H1 (cell line): ENCODE results near the gene MAGI1. TPM values are rescaled to one million over a fixed set of nuclear protein-coding genes. Genes with fewer than 3 reads are reported as not detected.

Experiments used
- CTCF ChIA-PET: fragments of 300-600 bp; sonication (Branson Sonifier 250); formaldehyde crosslinking; loops from one replicate; lab custom pipeline; 2021; ENCODE audit not compliant: partially characterized antibody; lab: Charles Lee
- POLR2A ChIA-PET: fragments of 300-600 bp; sonication (Branson Sonifier 250); formaldehyde crosslinking; loops from one replicate; lab custom pipeline; 2021; ENCODE audit warnings: inconsistent platforms; ENCODE audit not compliant: partially characterized antibody; lab: Charles Lee
- DNase-seq, 2 experiments: peaks; one replicate each; pipeline versions ENCODE4 v3.0.0 to v3.0.0-alpha.2; 2010 to 2022; ENCODE audit warnings: low spot score in 2 of 2, low read depth in 1 of 2, mixed read lengths in 1 of 2
- FAIRE-seq: peaks from 2 replicates; lab custom pipeline; 2011; peaks lifted over from hg19 to GRCh38; lab: Jason Lieb, UNC
- H2AFZ ChIP-seq: 2 replicates; pipeline ENCODE4 v1.8.1; 2012; ENCODE audit warnings: low read length, inconsistent platforms
- H2AK5ac ChIP-seq: 2 replicates; pipeline ENCODE4 v1.6.1; 2013; ENCODE audit warnings: low read depth, low read length
- H2BK120ac ChIP-seq: replicated peaks from 2 replicates; pipeline ENCODE3; 2013; ENCODE audit warnings: low read depth, low read length, inconsistent platforms
- H2BK12ac ChIP-seq: 2 replicates; pipeline ENCODE4 v1.6.1; 2013; ENCODE audit warnings: low read depth, low read length
- H2BK15ac ChIP-seq: 2 replicates; pipeline ENCODE4 v1.6.1; 2013; ENCODE audit warnings: low read length
- H2BK20ac ChIP-seq: 2 replicates; pipeline ENCODE4 v1.6.1; 2013; ENCODE audit warnings: low read length
- H2BK5ac ChIP-seq: 2 replicates; pipeline ENCODE4 v1.6.1; 2013; ENCODE audit warnings: low read depth, low read length
- H3K14ac ChIP-seq: 2 replicates; pipeline ENCODE4 v1.6.1; 2013; ENCODE audit warnings: inconsistent platforms; ENCODE audit not compliant: insufficient read length
- H3K18ac ChIP-seq: 2 replicates; pipeline ENCODE4 v1.6.1; 2013; ENCODE audit warnings: low read length; ENCODE audit errors: extremely low read depth
- H3K23ac ChIP-seq: 2 replicates; pipeline ENCODE4 v1.6.1; 2013; ENCODE audit warnings: inconsistent platforms; ENCODE audit not compliant: insufficient read length
- H3K23me2 ChIP-seq: 2 replicates; pipeline ENCODE4 v1.6.1; 2013; ENCODE audit warnings: low read depth, low read length
- H3K27ac ChIP-seq: 2 replicates; pipeline ENCODE4 v1.6.1; 2011; ENCODE audit warnings: low read depth, low read length, inconsistent platforms
- H3K27me3 ChIP-seq, 4 experiments: replicated peaks in 1 of 4; 1 replicate in 1 of 4; 2 replicates in 3 of 4; pipeline versions ENCODE4 v1.6.1 to v1.8.1; 2011 to 2013; ENCODE audit warnings: low read length in 3 of 4, mild to moderate bottlenecking in 3 of 4, inconsistent platforms in 2 of 4, mixed read lengths in 2 of 4, moderate library complexity in 1 of 4; ENCODE audit not compliant: control insufficient read depth in 3 of 4, insufficient read depth in 3 of 4; ENCODE audit errors: extremely low read depth in 1 of 4
- H3K36me3 ChIP-seq, 4 experiments: 2 replicates each; pipeline versions ENCODE4 v1.6.1 to v1.8.1; 2011 to 2013; ENCODE audit warnings: mild to moderate bottlenecking in 4 of 4, low read length in 3 of 4, moderate library complexity in 2 of 4, control low read depth in 1 of 4, inconsistent platforms in 1 of 4; ENCODE audit not compliant: insufficient read depth in 4 of 4, control insufficient read depth in 2 of 4
- H3K4ac ChIP-seq: replicated peaks from 2 replicates; pipeline ENCODE3; 2013; ENCODE audit warnings: low read length, low read depth, mixed read lengths, inconsistent platforms; ENCODE audit not compliant: insufficient read length
- H3K4me1 ChIP-seq, 4 experiments: replicated peaks in 1 of 4; 1 replicate in 1 of 4; 2 replicates in 3 of 4; pipeline versions ENCODE4 v1.6.1 to v1.8.1; 2011 to 2013; ENCODE audit warnings: low read length in 3 of 4, inconsistent platforms in 2 of 4, mixed read lengths in 1 of 4; ENCODE audit not compliant: insufficient read depth in 4 of 4, control insufficient read depth in 3 of 4
- H3K4me2 ChIP-seq, 2 experiments: 2 replicates each; pipeline versions ENCODE4 v1.6.1 to v1.8.1; 2011 to 2013; ENCODE audit warnings: low read depth in 2 of 2, low read length in 2 of 2, control low read depth in 1 of 2, inconsistent platforms in 1 of 2, mild to moderate bottlenecking in 1 of 2; ENCODE audit not compliant: insufficient read depth in 1 of 2
- H3K4me3 ChIP-seq, 4 experiments: fragments of 200-600, 300-600 bp in 1 of 4; sonication (generic), shearing (Covaris generic), sonication (Bioruptor Twin) in 1 of 4; 2 replicates each; pipeline versions ENCODE4 v1.5.1 to v1.8.1; 2011 to 2016; ENCODE audit warnings: low read length in 4 of 4, low read depth in 3 of 4, control low read depth in 2 of 4, inconsistent platforms in 2 of 4, mild to moderate bottlenecking in 2 of 4, mixed read lengths in 1 of 4, moderate library complexity in 1 of 4; ENCODE audit not compliant: insufficient read depth in 2 of 4; ENCODE audit errors: extremely low read depth in 1 of 4
- H3K56ac ChIP-seq: replicated peaks from 2 replicates; pipeline ENCODE3; 2013; ENCODE audit warnings: low read depth, mild to moderate bottlenecking, mixed read lengths, low read length, inconsistent platforms; ENCODE audit not compliant: insufficient read length
- H3K79me1 ChIP-seq: 2 replicates; pipeline ENCODE4 v1.6.1; 2013; ENCODE audit warnings: low read depth, low read length, control low read depth
- H3K79me2 ChIP-seq, 2 experiments: 2 replicates each; pipeline versions ENCODE4 v1.6.1 to v1.8.1; 2012 to 2013; ENCODE audit warnings: low read length in 2 of 2, mild to moderate bottlenecking in 2 of 2, inconsistent platforms in 1 of 2; ENCODE audit not compliant: insufficient read depth in 2 of 2, control insufficient read depth in 1 of 2
- H3K9ac ChIP-seq, 4 experiments: replicated peaks in 1 of 4; 1 replicate in 1 of 4; 2 replicates in 3 of 4; pipeline versions ENCODE4 v1.6.1 to v1.8.1; 2011 to 2013; ENCODE audit warnings: low read depth in 3 of 4, low read length in 3 of 4, control low read depth in 2 of 4, mild to moderate bottlenecking in 2 of 4, moderate library complexity in 2 of 4, inconsistent platforms in 1 of 4; ENCODE audit errors: extremely low read depth in 1 of 4
- H3K9me3 ChIP-seq, 2 experiments: 2 replicates each; pipeline versions ENCODE4 v1.6.1 to v1.8.1; 2012 to 2013; ENCODE audit warnings: mild to moderate bottlenecking in 2 of 2, moderate library complexity in 2 of 2, control low read depth in 1 of 2, inconsistent platforms in 1 of 2, low read depth in 1 of 2, low read length in 1 of 2, mixed read lengths in 1 of 2; ENCODE audit not compliant: insufficient read depth in 2 of 2
- H4K20me1 ChIP-seq, 2 experiments: replicated peaks in 1 of 2; 2 replicates each; pipeline versions ENCODE3 to v1.8.1; 2011 to 2013; ENCODE audit warnings: inconsistent platforms in 2 of 2, low read length in 2 of 2, mild to moderate bottlenecking in 1 of 2; ENCODE audit not compliant: insufficient read depth in 2 of 2, control insufficient read depth in 1 of 2
- H4K5ac ChIP-seq: 2 replicates; pipeline ENCODE4 v1.6.1; 2013; ENCODE audit warnings: low read length, low read depth, mixed read lengths, inconsistent platforms; ENCODE audit not compliant: insufficient read length
- H4K8ac ChIP-seq: 2 replicates; pipeline ENCODE4 v1.8.0; 2013; ENCODE audit warnings: mild to moderate bottlenecking, moderate library complexity, low read length, inconsistent platforms; ENCODE audit not compliant: insufficient read depth; ENCODE audit errors: extremely low read depth
- H4K91ac ChIP-seq: replicated peaks from 2 replicates; pipeline ENCODE3; 2013; ENCODE audit warnings: low read length, mixed read lengths, inconsistent platforms; ENCODE audit not compliant: insufficient read length
- CTBP2 ChIP-seq: IDR thresholded peaks from 2 replicates; pipeline ENCODE4 v1.7.0; 2011; ENCODE audit warnings: borderline replicate concordance, mild to moderate bottlenecking, moderate library complexity, mixed read lengths, low read length; ENCODE audit not compliant: insufficient read depth, insufficient read length
- EGR1 ChIP-seq: IDR thresholded peaks from 2 replicates; pipeline ENCODE4 v1.6.1; 2011; ENCODE audit warnings: low read depth, low read length, borderline replicate concordance
- JUND ChIP-seq: IDR thresholded peaks from 2 replicates; pipeline ENCODE4 v1.6.1; 2011; ENCODE audit warnings: mild to moderate bottlenecking, improper control_type of control experiment, low read length
- WGBS, 2 experiments: shearing (Covaris generic) in 1 of 2; methylation state at CpG; one replicate each; pipeline versions ENCODE4 v1.1.6 to v1.1.7; 2013 to 2015; ENCODE audit warnings: low lambda C conversion rate in 2 of 2, mixed read lengths in 2 of 2, inconsistent platforms in 1 of 2, low coverage in 1 of 2, missing lambda C conversion rate in 1 of 2; ENCODE audit not compliant: insufficient replicate concordance in 2 of 2, insufficient coverage in 1 of 2, insufficient read length in 1 of 2; ENCODE audit errors: extremely low coverage in 1 of 2, missing lambda C conversion rate in 1 of 2; 5-methylcytosine and 5-hydroxymethylcytosine counted together
- polyA plus RNA-seq, 7 experiments: library from polyadenylated mRNA; depleted of rRNA in 3 of 7; stranded (reverse) in 5 of 7; unstranded in 2 of 7; fragments of >200 nt in 5 of 7; fragments of 200-250 nt in 2 of 7; gene quantifications; 1 replicate in 5 of 7; 2 replicates in 1 of 7; 4 replicates in 1 of 7; pipeline versions ENCODE4 v1.2.1 to v1.2.3, GENCODE V29; 2011 to 2013; ENCODE audit warnings: missing spikeins in 2 of 7, mixed read lengths in 2 of 7
- total RNA-seq: library from RNA; stranded (reverse); fragmentation: NEBNext Ultra II Directional; extraction: Animal tissue kit (Norgen Biotek cat#: 25700); gene quantifications from 2 replicates; pipeline ENCODE4 v1.2.1, GENCODE V29; 2021

MAGI1 gene
- total and polyA plus RNA-seq, 2 of the 8 experiments (the other 6 are each of a cell fraction or from before 2014, with no cell fraction given): 19.8 to 78.0 TPM

- no peak overlapping the region for H4K5ac ChIP-seq
- TF ChIP-seq JUND: no peak
- TF ChIP-seq EGR1: no peak
- TF ChIP-seq CTBP2: no peak
- TF ChIP-seq, all 59 proteins: peak for 0
- Histone ChIP-seq H4K20me1 (peaks cover 0 to 2% of the 10 kb centered on the region in 2 experiments), H3K56ac (no peak overlapping the region), H2BK20ac (no peak overlapping the region), H3K27me3 (no peaks in the 10 kb centered on the region), H3K23me2 (no peaks in the 10 kb centered on the region; the same call in 1 of the 2 replicates), H3K4me2 (no peak overlapping the region), H3K4ac (no peak overlapping the region), H3K27ac (no peak overlapping the region), H3K79me2 (peaks cover 5 to 55% of the 10 kb centered on the region in 2 experiments; a peak in 3 of 4 replicates), H4K8ac (no peak overlapping the region), H2BK120ac (no peak overlapping the region), H3K14ac (no peak overlapping the region), H3K79me1 (no peaks in the 10 kb centered on the region; the same call in 1 of the 2 replicates), H3K18ac (no peak overlapping the region), H3K9ac (no peak overlapping the region), H2AK5ac (no peak overlapping the region), H2BK12ac (no peak overlapping the region), H3K4me3 (no peak overlapping the region), H3K9me3 (no peaks in the 10 kb centered on the region), H2BK15ac (no peak overlapping the region), H3K36me3 (no peaks in the 10 kb centered on the region), H3K4me1 (peaks cover 0 to 6% (median 1%) of the 10 kb centered on the region in 4 experiments; a peak in 2 of 7 replicates), H3K23ac (no peak overlapping the region), H4K91ac (no peak overlapping the region), H2AFZ (no peak overlapping the region), H2BK5ac (no peak overlapping the region)
- FAIRE-seq (no peak), DNase-seq (no peak)
- POLR2A ChIA-PET: interaction anchor here (1.2 kb wide), 1 partner anchor 14 kb away, joined by 3 read pairs; no protein-coding TSS in a partner anchor
- CTCF ChIA-PET: no interaction called here
- WGBS, 2 experiments: 92% methylated on average over 3 of the region's 3 CpGs; no CpG with 5 or more reads in 1 of the 2 experiments
Observed at GRCh38 chr3:65526656-65527055, 512.1 kb downstream of the MAGI1 start.
